Fibroblast of lung (primary cell): ENCODE results near the gene GSTT4. TPM values are rescaled to one million over a fixed set of nuclear protein-coding genes. Genes with fewer than 3 reads are reported as not detected.
"Not testable (repeated sequence)": the region's sequence is repeated elsewhere in the genome, so short reads cannot be mapped to it uniquely, and the experiment has no call there.

Source experiments
- DNase-seq, 2 donors: peaks; one replicate each; pipeline versions ENCODE4 v3.0.0 to v3.0.0-alpha.2; 2010; ENCODE audit warnings: low read depth in 2 of 2
- H2AFZ ChIP-seq: 2 replicates; pipeline ENCODE4 v1.5.1; 2012; ENCODE audit warnings: low read length, control low read depth, inconsistent platforms
- H3K27ac ChIP-seq: 2 replicates; pipeline ENCODE4 v1.5.1; 2011; ENCODE audit warnings: low read length, control low read depth; ENCODE audit not compliant: insufficient read depth
- H3K27me3 ChIP-seq: 2 replicates; pipeline ENCODE4 v1.5.1; 2011; ENCODE audit warnings: mild to moderate bottlenecking, low read length; ENCODE audit not compliant: control insufficient read depth, insufficient read depth
- H3K36me3 ChIP-seq: 2 replicates; pipeline ENCODE4 v1.5.1; 2011; ENCODE audit warnings: low read length; ENCODE audit not compliant: control insufficient read depth, insufficient read depth
- H3K4me1 ChIP-seq: 2 replicates; pipeline ENCODE4 v1.5.1; 2011; ENCODE audit warnings: low read length; ENCODE audit not compliant: control insufficient read depth, insufficient read depth; ENCODE audit errors: extremely low read depth
- H3K4me2 ChIP-seq: 2 replicates; pipeline ENCODE4 v1.5.1; 2011; ENCODE audit warnings: low read length, control low read depth; ENCODE audit not compliant: insufficient read depth; ENCODE audit errors: extremely low read depth
- H3K4me3 ChIP-seq, 4 experiments: fragments of 200-600 bp in 1 of 4; sonication (generic) in 1 of 4; replicated peaks in 1 of 4; 2 replicates each; pipeline ENCODE4 v1.5.1; 2011 to 2016; ENCODE audit warnings: low read length in 4 of 4, low read depth in 3 of 4, mild to moderate bottlenecking in 3 of 4, control low read depth in 2 of 4, inconsistent platforms in 1 of 4, mixed read lengths in 1 of 4; ENCODE audit not compliant: insufficient read depth in 1 of 4; ENCODE audit errors: control extremely low read depth in 1 of 4
- H3K79me2 ChIP-seq: 2 replicates; pipeline ENCODE4 v1.5.1; 2012; ENCODE audit warnings: mild to moderate bottlenecking, low read length, inconsistent platforms; ENCODE audit not compliant: control insufficient read depth, insufficient read depth
- H3K9ac ChIP-seq: 2 replicates; pipeline ENCODE4 v1.5.1; 2011; ENCODE audit warnings: mild to moderate bottlenecking, low read length, control low read depth; ENCODE audit not compliant: insufficient read depth
- H3K9me3 ChIP-seq: 2 replicates; pipeline ENCODE4 v1.5.1; 2012; ENCODE audit warnings: low read depth, low read length; ENCODE audit not compliant: control insufficient read depth, insufficient read depth
- H4K20me1 ChIP-seq: 2 replicates; pipeline ENCODE4 v1.5.1; 2011; ENCODE audit warnings: low read length; ENCODE audit not compliant: control insufficient read depth, insufficient read depth; ENCODE audit errors: extremely low read depth
- polyA plus RNA-seq, 2 donors: library from polyadenylated mRNA; depleted of rRNA in 1 of 2; stranded (reverse) in 1 of 2; unstranded in 1 of 2; fragments of >200 nt; gene quantifications; 2 replicates each; pipeline ENCODE4 v1.2.1, GENCODE V29; 2011 to 2012; ENCODE audit warnings: missing spikeins in 1 of 2
- total RNA-seq: library from RNA; depleted of rRNA; stranded (reverse); fragments of >200 nt; gene quantifications from 2 replicates; pipeline ENCODE4 v1.2.1, GENCODE V29; 2014

Gene GSTT4
- total and polyA plus RNA-seq, 2 donors (not counting 1 experiment from before 2014, with no cell fraction given), result not detected

DNA sequence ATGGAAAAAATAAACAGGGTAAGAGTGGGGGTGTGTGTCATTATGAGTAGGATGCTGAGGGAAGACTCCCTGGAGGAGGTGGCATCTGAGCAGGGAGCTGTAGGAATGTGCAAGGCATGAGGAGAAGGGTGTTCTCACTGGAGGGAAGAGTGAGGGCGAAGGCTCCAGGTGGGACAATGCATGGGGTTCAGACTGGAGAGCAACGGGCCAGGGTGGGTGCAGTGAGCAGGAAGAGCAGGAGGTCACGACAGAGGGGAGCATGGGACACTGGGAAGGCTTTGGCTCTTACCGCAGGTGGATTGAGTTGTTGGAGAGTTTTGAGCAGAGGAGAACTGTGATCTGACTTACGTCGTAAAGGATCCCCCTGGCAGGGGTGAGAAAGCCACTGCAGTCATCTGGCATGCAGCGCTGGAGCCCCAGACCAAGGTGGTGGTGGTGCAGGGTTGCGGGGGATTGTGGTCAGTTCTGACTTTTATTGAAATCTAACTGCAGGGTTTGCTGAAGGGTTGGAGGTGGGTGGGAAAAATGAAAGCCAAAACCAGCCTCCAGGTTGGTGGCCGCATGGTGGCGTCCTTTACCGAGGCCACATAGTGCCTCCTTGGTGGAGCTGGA, 52.4 kb downstream of the GSTT4 start:
- H3K27ac ChIP-seq, H3K4me3 ChIP-seq, H4K20me1 ChIP-seq, H3K4me2 ChIP-seq, H3K9me3 ChIP-seq, H3K9ac ChIP-seq, DNase-seq, H3K79me2 ChIP-seq, H2AFZ ChIP-seq, H3K27me3 ChIP-seq, H3K36me3 ChIP-seq, H3K4me1 ChIP-seq: not testable (repeated sequence)

- not testable (repeated sequence) for H3K4me2 ChIP-seq, H3K9ac ChIP-seq, H4K20me1 ChIP-seq, H3K27me3 ChIP-seq, H3K27ac ChIP-seq, H3K4me3 ChIP-seq, H3K9me3 ChIP-seq, H3K79me2 ChIP-seq, H3K36me3 ChIP-seq, H2AFZ ChIP-seq, H3K4me1 ChIP-seq
- DNase-seq, result peak in 1 of 2 donors; percentile 11
These were observed 53.9 kb downstream of the GSTT4 start for GRCh38 chr22:23951383-23951782.

GRCh38 chr22:23949764-23950163, 55.5 kb downstream of the GSTT4 start:
- not testable (repeated sequence) for DNase-seq, H3K27ac ChIP-seq, H3K9me3 ChIP-seq, H3K27me3 ChIP-seq, H3K79me2 ChIP-seq, H3K4me3 ChIP-seq, H3K4me2 ChIP-seq, H3K36me3 ChIP-seq, H4K20me1 ChIP-seq, H2AFZ ChIP-seq, H3K9ac ChIP-seq, H3K4me1 ChIP-seq

Other genes with a start within 250 kb of the GSTT4 start
- gene C22orf15, start 242.5 kb downstream of the GSTT4 start, total RNA-seq, result 2.5 and 3.9 TPM in 2 replicates
- 0.71 and 1.4 TPM in 2 replicates for gene C22orf15, start 242.5 kb downstream of the GSTT4 start, polyA plus RNA-seq
- 3.6 and 5.4 TPM in 2 replicates for gene CHCHD10, start 237.5 kb downstream of the GSTT4 start, total RNA-seq
- gene CHCHD10, start 237.5 kb downstream of the GSTT4 start, polyA plus RNA-seq, result 7.5 and 11.4 TPM in 2 replicates
- gene MMP11, start 232.6 kb downstream of the GSTT4 start, total RNA-seq, result 8.8 and 11.3 TPM in 2 replicates
- gene MMP11, start 232.6 kb downstream of the GSTT4 start, polyA plus RNA-seq, result 4.5 and 8.3 TPM in 2 replicates
- gene SMARCB1, start 218.5 kb downstream of the GSTT4 start, total RNA-seq, result 19.0 and 20.5 TPM in 2 replicates
- 86.4 and 126 TPM in 2 replicates for gene SMARCB1, start 218.5 kb downstream of the GSTT4 start, polyA plus RNA-seq
- under 0.01 and 0.50 TPM in 2 replicates for gene DERL3, start 166.4 kb downstream of the GSTT4 start, total RNA-seq
- gene DERL3, start 166.4 kb downstream of the GSTT4 start, polyA plus RNA-seq, result 0.42 and 0.55 TPM in 2 replicates
- 8.7 and 14.9 TPM in 2 replicates for gene SLC2A11, start 147.6 kb downstream of the GSTT4 start, total RNA-seq
- gene SLC2A11, start 147.6 kb downstream of the GSTT4 start, polyA plus RNA-seq, result 3.9 and 5.8 TPM in 2 replicates
- gene MIF, start 111.1 kb downstream of the GSTT4 start, total RNA-seq, result 168 and 283 TPM in 2 replicates
- gene MIF, start 111.1 kb downstream of the GSTT4 start, polyA plus RNA-seq, result 75.0 and 97.3 TPM in 2 replicates
- gene GSTT2B, start 44.3 kb downstream of the GSTT4 start, total RNA-seq, result 0.26 and 9.9 TPM in 2 replicates
- gene GSTT2B, start 44.3 kb downstream of the GSTT4 start, polyA plus RNA-seq, result 21.0 and 38.1 TPM in 2 replicates
- gene DDTL, start 38.6 kb downstream of the GSTT4 start, total RNA-seq, result 2.1 and 4.1 TPM in 2 replicates
- gene DDTL, start 38.6 kb downstream of the GSTT4 start, polyA plus RNA-seq, result 0.36 and 0.51 TPM in 2 replicates
- gene DDT, start 31.0 kb downstream of the GSTT4 start, total RNA-seq, result 72.4 and 111 TPM in 2 replicates
- 79.5 and 79.8 TPM in 2 replicates for gene DDT, start 31.0 kb downstream of the GSTT4 start, polyA plus RNA-seq
- 0.33 TPM in 1 of 2 replicates, not detected in the other for gene GSTT2, start 25.3 kb downstream of the GSTT4 start, total RNA-seq
- gene GSTT2, start 25.3 kb downstream of the GSTT4 start, polyA plus RNA-seq, result 1.9 and 2.4 TPM in 2 replicates
- 29.3 and 47.1 TPM in 2 replicates for gene CABIN1, start 5.9 kb upstream of the GSTT4 start, total RNA-seq
- gene CABIN1, start 5.9 kb upstream of the GSTT4 start, polyA plus RNA-seq, result 4.7 and 5.7 TPM in 2 replicates
- 0.77 and 10.6 TPM in 2 replicates for gene SUSD2, start 176.0 kb upstream of the GSTT4 start, total RNA-seq
- gene SUSD2, start 176.0 kb upstream of the GSTT4 start, polyA plus RNA-seq, result 10.5 and 11.9 TPM in 2 replicates
- gene GGT5, start 239.6 kb upstream of the GSTT4 start, total RNA-seq, result under 0.01 and 0.51 TPM in 2 replicates
- 2.0 and 9.1 TPM in 2 replicates for gene GGT5, start 239.6 kb upstream of the GSTT4 start, polyA plus RNA-seq